Suppressor macrophage treated with lipopolysaccharide for 1 hour (primary cell): ENCODE results near the gene AGBL4.

Experiments used
- DNase-seq, 3 donors: peaks; one replicate each; pipeline ENCODE4 v3.0.0-alpha.2; 2020 to 2022

The AGBL4 gene

DNA sequence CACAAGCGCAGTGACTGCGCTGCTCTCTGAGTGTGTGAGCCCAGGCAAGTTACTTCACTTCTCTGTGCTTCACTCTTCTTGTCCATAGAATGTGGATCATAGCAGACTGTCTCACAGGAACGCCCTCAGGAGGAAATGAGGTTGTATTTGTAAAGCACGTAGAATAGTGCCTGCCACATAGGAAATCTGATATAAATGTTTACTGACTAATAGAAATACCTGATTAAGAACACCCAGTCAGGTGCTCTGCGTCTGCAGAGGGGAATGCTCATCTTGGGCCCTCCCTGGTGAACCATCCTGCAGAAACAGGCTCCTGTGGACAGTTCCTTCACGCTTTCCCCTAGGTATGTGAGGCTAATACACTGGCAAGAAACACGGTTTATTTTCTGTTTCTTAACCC is 1347.4 kb downstream of the AGBL4 start:
- DNase-seq, result no peak

DNA sequence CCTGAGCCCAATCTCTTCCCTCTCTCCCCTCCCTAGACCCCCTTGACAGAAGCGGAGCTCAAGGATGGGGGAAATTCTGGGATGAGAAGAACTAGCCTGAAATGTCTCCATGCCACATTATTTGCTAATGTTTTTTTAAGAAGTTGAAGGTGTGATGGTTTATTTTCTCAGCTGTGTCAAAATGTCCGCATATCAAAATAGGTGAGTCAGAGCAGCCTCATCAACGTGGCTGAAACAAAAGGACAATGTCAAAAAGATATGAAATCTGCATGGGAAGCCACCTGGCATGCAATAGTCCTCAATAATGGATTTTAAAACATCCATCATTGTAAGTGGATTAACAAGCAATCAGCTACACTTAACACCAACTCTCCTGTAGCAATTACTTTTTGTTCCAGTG is 1348.5 kb downstream of the AGBL4 start:
- no peak for DNase-seq

DNA sequence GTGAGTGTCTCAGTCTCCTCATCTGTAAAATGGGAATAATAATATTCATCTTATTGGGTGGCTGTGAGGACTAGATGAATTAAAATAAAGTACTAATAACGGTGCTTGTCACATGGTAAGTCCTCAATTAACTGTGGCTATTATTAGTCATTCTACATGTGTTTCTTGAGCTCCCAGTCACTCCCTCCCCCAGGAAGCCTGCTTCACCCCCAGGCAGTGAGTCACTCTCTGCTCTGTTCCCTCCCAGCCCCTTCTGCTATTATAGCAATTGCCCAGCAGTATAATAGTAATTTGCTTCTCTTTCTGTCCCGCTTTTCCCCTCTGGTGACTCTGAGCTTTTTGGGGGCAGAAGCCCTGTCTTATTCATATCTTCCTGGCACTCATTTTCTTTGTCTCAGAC is 1349.1 kb downstream of the AGBL4 start:
- peak; percentile 78 to 82 (median 81) for DNase-seq

DNA sequence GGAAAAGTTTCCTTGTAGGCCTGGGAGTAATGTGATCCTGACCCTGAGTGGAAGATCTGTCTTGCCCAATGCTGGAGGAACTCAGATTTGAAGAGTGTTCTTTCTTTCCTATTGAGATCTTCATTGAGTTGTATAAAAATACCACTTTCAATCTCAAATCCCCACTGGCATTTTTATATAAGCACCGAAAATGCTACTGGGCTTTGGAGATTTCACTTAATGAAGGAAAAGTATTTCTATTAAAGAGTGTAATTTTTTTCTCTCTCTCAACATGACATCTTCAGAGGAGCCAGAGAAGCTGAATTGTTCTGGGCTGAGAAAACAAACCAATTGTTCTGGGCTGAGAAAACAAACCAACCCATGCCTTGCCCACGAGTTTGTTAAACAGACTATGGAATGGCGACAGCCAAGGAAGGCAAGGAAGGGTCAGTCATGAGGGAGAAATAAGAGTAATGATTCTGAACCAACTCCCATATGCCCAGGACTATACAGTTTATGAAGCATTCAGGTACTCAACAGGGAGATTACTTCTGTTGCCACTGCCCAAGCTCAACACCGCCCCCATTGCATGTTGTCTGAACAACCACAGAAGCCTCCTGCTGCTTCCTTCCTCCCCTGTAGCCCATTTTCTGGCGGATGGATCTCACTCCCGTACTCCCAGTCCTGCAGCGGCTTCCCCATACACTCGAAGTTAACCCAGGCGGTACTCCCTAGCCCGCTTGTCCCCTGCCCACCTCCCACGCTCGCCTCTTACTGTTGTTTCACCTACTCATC is 1350.2 kb downstream of the AGBL4 start:
- peak in 2 of 3 donors; percentile 8 to 32 for DNase-seq

DNA sequence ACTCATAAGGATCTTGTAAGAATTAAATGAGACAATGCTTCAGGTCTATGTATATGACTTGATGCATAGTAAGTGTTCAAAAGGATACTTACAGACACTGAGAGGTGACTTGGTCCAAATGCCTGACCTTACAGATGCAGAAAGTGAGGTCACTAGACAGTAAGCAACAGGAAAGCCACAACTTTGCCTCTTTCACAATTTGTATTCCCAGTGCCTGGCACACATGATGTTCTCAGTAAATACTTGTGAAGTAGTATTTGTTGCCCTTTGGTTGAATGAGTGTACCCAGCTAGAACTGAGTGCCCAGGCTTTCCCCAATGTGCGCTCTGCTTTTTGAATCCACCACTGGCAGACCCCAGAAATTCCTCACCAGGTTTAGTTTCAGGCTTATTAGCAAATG is 1352.2 kb downstream of the AGBL4 start:
- peak in 1 of 3 donors; percentile 44 for DNase-seq

DNA sequence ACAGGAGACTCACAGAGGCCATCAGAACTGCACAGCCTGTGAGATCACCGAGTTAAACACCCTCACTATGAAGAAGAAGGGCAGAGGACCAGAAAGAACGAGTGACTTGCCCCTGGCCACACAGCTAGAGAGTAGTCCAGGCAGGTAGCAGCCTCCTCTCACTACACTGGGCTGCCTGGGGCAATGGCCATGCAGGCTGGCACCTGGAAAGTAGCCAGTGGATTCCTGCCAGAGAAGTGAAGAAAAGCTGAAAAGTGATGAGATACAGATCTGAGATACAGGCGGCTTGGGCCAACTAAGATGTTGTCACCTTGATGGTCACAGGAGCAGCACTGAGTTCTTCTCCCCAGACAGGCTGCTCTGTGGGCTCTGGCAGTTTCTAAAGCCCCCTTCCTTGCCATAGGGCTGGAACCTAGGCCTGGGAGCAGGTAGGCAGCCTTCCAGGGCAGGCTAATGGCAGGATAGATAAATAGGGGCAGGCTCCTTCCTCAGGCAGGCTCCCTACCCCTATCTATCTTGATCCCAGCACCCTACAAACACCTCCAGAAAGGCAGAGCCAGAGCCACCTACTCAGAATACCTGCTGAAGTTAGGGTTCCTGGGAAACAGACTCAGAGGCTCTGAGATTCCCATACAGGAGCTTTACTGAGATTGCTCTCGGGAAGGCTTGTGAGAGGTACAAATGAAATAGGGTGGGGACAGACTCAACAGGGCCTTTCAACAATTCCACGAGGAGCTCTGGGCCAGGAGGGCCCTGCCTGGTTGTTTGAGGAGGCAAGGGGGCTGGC is 1353.3 kb downstream of the AGBL4 start:
- DNase-seq, result no peak

DNA sequence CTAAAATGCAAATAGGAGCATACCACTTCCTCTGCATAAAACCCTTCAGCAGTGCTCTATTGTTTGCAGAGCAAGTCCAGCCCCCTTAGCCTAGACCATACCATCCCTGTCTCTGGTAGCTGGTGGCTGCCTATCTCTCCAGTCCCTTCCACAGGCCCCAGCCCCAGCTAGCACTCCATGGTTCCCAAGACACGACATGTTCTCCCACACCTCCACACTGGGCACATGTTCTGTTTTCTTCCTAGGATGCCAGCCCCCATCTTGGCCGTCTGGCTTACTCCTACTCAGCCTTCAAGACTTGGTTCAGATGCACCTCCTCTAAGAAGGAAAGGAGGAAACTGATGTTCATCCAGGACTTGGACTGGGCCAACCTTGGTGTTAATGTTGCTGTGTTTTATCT is 1355.4 kb downstream of the AGBL4 start:
- no peak for DNase-seq

DNA sequence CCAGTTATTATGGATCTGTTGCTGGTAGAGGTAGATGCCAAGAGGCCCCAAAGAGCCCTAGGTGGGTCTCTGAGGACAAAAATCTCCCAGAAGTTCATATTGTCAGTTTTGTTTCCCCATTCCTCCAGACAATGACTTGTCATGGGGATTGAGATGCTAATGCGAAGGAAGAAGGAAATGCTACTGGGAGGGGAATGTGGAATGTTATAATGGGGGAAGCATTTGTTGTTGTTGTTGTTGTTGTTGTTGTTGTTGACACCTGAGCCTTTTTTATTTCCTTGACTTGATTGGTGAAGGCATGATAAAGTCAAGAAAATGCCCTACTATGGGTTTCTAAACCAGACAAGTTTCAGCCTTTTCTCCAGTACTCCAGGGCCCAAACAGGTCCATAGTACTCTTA is 1356.0 kb downstream of the AGBL4 start:
- no peak for DNase-seq

DNA sequence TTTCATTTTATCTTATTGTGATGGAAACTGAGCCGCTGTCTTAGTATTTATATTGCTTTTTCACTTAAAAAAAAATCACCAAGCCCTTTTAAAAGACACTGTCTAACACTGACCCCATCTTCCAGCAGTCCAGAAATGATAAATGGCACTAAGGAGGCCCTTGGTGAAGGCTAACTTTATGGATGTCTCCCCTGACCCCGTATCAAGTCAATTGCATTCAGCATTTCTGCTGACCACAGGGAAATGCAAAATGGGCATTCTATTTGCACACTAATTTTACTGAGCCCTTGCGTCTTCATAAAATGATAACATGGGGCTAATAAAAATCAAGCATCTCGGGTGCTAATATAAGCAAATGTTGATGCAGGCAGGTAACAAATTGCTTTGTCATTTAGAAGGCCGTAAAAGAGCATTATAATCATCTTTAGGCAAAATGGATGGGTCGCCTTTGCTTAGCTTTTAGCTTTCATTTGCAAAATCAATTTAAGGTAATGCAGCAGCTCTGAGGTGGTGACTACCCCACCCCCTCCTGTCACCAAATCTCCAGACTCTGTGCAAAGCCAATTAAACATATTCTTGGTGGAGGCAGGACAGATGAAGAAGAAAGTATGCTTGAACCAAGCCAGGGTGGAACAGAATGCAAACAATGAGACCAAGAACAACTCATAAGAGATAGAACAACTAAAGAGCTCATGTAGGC is 1357.9 kb downstream of the AGBL4 start:
- no peak for DNase-seq

DNA sequence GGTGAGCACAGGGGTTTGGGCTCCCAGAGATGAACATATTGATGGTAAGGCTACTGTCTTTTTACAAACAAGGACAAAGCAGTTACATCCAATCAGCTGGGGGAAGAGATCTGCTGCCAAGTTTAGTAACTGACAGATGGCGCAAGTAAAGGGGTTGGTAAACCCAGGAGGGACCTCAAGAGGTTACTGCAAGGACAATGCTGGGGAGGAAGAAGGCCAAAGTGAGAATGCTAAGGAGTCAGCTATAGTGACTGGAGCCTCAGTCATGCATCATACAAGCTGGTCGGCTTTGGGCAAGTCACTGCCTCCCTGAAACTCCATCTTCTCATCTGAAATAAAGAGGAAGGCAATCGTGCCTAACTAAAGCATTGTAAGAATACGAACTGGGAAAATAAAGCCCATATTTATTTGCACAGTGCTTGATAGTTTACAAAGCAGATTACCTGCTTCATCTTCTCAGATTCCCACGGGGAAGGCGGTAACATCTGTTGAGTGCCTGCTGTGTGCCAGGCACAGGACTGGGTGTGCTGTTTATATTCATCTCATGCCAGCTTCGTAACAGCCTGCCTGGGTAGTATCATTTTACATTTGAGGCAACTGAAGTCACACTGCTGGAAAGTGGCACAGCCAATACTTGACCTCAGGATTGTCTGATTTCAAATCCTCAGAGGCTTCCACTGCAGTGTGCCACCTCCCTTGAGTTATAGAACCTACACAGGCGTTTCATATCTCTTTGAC is 1361.9 kb downstream of the AGBL4 start:
- DNase-seq, result peak; percentile 17 to 42 (median 33)

DNA sequence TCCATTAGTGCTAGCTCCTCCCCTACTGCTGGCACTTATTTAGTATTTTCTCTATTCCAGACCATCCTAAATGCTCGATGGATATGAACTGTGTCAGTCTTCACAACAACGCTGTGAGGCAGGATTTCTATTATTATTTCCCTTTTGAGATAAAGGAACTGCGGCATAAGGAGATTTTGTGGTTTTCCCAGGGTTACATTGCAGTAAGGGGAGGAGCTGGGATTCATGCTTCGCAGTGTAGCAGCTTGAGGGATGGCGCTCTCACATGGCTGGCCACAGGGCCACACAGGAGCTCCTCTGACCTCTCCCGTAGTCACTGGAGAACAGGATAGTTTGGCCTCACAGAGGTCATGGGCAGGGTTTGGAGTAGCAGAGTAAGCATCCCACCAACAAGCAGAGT is 1364.0 kb downstream of the AGBL4 start:
- peak; percentile 66 to 75 (median 68) for DNase-seq

DNA sequence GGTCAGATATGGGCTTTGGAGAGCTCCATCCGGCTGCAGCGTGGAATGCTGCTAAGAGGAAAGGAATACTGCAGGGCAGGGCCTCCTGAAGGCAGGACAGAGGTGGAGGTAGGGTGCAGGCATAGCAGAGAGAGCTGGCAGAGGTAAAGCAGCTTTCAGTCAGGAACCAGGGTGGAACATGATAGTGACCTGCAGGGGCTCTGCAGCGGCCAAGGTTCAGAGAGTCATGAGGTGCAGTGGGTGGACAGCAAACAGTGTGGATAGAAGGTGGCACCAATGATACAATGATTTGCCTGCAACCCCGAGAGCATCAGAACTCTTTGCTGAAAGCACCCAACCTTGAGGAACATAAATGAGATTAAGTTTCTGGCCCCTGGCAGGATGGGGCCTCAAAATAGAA is 1366.3 kb downstream of the AGBL4 start:
- DNase-seq, result no peak

DNA sequence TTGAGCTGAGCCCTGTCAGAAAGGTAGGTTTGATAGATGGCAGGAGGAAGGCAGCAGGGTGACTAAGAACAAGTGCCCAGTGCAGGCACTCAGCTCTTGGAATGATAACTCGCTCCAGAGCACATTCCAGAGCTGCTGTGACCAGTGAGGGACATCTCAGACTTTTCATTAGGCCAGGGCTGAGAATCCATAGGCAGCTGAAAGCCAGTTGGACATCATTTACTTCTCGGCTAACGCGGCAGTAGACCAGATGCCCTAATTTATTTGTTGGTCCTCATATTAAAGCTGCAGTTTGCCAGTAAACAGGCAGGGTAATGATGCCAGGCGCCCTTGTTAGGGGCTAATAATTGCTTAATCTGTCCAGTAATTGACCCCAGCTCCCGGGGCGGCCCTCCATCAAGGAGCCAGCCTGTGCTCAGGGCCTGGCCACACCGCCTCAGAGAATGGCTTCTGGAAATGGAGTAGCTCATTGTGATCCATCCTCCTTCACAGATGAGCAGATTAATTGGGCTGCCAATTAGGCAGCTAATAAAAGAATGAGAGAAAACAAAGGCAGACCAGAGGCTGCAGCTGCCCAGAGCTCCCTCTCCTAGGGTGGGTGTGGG is 1369.0 kb downstream of the AGBL4 start:
- DNase-seq, result no peak

DNA sequence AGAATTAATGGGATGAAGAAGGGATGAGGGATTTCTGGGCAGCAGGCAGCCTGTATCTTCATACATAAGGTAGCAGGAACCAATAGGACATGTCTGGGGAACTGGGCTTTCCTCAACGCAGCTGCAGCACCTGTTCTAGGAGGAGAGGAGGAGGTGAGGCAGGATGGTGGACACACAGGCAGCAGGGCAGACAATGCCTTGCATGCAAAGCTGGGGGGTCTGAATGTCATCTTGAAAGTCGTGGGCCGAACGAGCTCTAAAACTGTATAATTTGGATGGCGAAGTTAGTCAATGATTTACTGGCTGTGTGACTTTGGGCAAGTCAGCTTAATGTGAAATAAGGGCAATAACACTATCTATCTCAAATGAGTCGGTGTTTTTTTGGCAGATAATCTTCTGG is 1371.4 kb downstream of the AGBL4 start:
- no peak for DNase-seq

DNA sequence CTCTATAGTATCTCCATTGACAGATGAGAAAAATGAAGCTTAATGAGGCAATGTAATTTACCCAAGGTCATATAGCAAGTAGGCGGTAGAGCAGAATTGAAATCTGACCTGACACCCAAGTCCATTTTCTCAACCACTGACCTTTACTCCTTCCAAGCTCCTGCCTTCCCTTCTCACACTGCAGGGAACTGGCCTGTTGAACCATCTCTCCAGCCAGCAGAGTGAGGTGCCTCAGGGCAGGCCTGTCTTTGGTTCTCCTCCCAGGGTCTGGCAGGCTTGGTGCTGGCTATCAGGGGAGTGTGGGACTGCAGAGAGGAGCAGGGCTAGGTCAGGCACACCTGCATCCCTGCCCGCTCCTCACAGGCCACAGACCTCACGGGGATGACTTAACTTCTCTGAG is 1373.9 kb downstream of the AGBL4 start:
- no peak for DNase-seq

DNA sequence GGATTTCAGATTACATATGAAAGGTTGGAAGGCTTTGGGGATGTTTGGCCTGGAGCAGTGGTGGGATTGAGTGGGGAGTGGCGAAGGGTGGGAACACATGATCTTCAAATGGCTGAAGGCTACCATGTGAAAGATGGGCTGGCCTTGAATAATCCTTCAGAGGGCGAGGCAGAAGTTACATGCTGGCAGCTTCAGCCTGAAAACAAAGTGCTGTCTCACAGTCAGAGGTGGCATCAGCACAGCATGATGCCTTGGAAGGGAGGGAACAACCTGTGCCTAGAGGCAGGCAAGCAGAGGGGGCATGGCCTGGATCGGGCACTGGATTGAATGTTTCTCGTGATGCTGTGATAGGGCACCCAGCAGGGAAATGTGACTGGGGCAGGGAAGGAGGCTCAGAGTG is 1377.9 kb downstream of the AGBL4 start:
- no peak for DNase-seq

DNA sequence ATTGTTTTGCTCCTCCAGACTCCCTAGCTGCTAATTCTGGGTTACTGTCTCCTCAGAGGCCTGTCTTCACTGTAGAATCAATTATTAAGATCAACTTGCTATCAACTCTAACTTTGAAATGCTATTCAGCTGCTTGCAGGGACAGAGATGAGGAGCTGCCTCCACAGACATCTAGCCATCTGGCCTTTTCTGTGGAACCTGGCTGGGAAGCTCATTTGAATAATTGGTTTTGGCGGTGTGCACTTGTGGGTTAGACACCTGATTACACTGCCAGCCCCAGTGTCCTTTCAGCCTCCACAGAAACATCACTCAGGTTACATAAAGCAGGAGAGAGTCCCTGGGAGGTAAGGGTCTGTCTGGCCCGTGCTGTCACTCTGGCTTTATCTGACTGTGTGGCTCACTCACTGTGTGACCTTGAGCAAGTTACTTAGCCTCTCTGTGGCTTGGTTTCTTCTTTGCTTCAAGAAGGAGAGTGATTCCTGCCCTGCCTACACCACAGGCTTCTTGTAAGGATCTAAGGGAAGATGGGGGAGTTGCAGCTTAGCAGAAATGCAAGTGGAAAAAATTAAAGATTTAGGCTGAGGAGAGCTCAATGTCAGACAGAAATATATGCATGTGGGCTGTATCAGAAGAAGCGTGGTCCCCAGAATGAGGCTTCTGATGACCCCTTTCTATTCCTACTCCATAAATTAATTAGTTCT is 1378.7 kb downstream of the AGBL4 start:
- DNase-seq, result no peak

DNA sequence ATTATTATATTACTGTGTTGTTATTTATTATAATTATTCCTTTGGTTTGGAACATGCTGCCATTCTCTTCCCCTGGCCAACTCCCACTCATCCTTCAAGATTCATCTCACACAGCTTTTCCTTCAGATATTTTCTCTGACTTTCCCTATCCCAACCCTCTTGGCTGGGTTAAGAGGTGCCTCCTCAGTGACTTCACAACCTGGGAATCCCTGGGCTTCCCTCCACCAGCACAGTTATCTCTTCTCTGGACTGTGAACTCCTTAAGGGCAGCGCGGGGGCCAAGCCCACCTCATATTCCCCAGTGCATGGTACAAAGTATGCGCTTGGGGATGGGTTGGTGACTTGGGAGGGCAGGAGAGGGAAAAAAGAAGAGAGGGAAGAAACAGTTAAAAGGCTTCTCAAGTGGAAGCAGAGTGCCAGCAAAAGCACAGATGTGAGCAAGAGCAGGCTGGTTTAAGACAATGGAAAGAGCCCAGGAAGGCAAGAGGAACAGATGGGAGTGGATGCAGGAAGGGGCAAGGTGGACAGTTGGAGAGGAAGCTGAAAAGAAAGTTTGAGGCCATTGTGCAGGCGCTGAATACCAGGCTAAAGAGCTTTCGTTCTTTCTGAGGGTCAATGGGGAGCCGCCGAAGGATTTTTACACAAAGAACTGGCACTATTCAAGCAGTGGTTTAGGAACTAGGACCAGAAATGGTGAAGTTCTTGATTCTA is 1379.4 kb downstream of the AGBL4 start:
- DNase-seq, result no peak

DNA sequence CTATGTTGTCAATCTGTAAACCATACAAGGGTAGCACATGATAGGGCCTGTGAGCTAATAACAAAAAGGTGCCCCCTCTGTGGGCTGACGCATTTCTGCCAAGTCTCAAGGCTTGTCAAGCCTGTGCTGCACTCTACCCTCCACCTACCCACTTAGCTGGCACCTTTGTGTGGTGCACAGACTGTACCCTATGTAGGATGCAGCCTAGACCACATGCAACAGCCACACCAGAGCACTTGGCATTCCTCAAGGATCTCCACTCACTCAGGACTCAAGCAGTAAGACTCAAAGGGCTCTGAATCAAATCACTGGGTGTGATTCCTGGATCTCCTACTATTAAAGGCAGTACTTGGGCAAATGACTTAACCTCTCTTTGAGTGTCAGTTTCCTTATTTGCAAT is 1380.6 kb downstream of the AGBL4 start:
- DNase-seq, result no peak

DNA sequence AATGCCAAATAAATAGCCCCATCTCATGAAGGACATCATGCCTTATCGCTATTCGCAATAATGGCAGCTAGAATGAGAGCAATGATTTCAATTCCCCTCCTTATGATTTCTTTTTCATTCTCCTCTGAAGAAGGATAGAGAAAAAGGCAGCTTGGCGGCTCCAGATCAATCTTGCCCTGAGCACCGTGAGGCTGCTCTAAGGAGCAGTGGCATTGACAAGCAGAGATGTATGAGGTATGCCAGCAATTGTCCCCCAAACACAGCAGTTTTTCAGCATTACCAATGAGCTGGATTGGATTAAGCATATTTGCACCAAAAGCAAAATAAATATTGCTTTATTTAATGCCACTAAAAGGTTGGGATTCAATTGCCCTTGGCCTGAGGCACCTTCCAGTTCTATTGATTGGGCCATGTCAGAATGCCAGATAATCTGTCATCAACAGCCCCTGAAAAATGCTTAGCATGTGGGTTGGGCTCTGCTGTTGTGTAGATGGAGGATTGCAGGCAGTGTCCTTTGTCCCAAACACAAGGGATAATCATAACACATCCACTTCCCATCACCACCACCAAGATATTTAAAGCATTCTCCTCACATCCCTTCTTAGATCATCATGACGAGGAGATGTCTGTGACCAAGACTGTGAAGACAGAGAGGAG is 1382.8 kb downstream of the AGBL4 start:
- no peak for DNase-seq

DNA sequence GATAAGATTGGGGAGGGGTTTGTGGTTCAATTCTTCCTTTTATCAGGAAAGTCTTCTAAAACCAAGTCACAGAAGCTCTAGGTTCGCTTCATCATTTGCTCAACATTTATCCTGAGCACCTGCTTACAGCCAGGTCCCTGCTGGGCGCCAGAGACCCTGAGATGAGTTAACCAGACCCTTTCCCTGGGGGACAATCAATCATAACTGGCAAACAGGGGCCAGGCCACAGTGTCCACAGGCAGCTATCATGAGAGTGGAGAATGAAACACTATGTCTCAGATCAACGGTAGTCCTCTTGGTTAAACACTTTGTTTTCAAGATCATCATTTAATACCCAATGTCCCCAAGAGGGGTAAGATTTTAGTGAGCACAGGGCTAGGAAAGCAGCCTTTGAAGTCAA is 1393.9 kb downstream of the AGBL4 start:
- no peak for DNase-seq
